Ovary (tissue), 3 donors: Measurements from ENCODE around the gene CTIF.

Experiments
- CTCF ChIP-seq, 3 donors: fragments of 450-650 bp in 2 of 3; fragments of 200-600 bp in 1 of 3; IDR thresholded peaks; one replicate each; pipeline versions ENCODE4 v1.5.1 to v1.8.0; 2016 to 2022; ENCODE audit warnings: antibody characterized with exemption in 3 of 3, mild to moderate bottlenecking in 1 of 3
- POLR2A ChIP-seq: fragments of 450-650 bp; IDR thresholded peaks from one replicate; pipeline ENCODE4 v1.6.1; 2017; ENCODE audit warnings: antibody characterized with exemption, mild to moderate bottlenecking, moderate library complexity
- donor health status: DM: no; HTN: no; CAD: no.

GRCh38 chr18:48846423-48846932 lies 307.6 kb downstream of the CTIF start:
- TF ChIP-seq CTCF (IDR thresholded peaks at IDR 0.05) (no peak), POLR2A (no peak)
